ENCODE measurements around the gene USP25. TPM values are rescaled to one million over a fixed set of nuclear protein-coding genes. Genes with fewer than 3 reads are reported as not detected.

The USP25 gene
- total RNA-seq, 4 donors from 2014 or later, result 32.3 to 44.3 (median 33.4) TPM

GRCh38 chr21:15748586-15748985, 18.8 kb downstream of the USP25 start:
- Histone ChIP-seq H3K27ac (no peak overlapping the region), H3K4me3 (no peak overlapping the region), H3K4me1 (peaks cover 29% of the 10 kb centered on the region), H3K36me3 (no peaks in the 10 kb centered on the region), H3K27me3 (no peaks in the 10 kb centered on the region), H3K9me3 (no peaks in the 10 kb centered on the region)
- TF ChIP-seq EP300 (IDR thresholded peaks at IDR 0.05), result no peak
- no peak for TF ChIP-seq POLR2A (IDR thresholded peaks at IDR 0.05)
- TF ChIP-seq CTCF (IDR thresholded peaks at IDR 0.05), result no peak
- no peak for TF ChIP-seq POLR2AphosphoS5 (IDR thresholded peaks at IDR 0.05)
- no peak for DNase-seq (ENCODE audit: low spot score in 2 of 2)
- 93% methylated on average over 1 of the region's 1 CpG for WGBS

- WGBS, result 72% methylated on average over 5 of the region's 5 CpGs
- no peak for TF ChIP-seq EP300 (IDR thresholded peaks at IDR 0.05)
- TF ChIP-seq CTCF (IDR thresholded peaks at IDR 0.05), result no peak
- TF ChIP-seq POLR2AphosphoS5 (IDR thresholded peaks at IDR 0.05), result no peak
- no peak for TF ChIP-seq POLR2A (IDR thresholded peaks at IDR 0.05)
- no peak for DNase-seq (ENCODE audit: low spot score in 2 of 2)
- Histone ChIP-seq H3K27me3 (no peaks in the 10 kb centered on the region), H3K36me3 (no peaks in the 10 kb centered on the region), H3K4me3 (no peak overlapping the region), H3K27ac (no peak overlapping the region), H3K4me1 (peaks cover 24% of the 10 kb centered on the region), H3K9me3 (no peaks in the 10 kb centered on the region)
Measured at GRCh38 chr21:15749082-15749860, 19.5 kb downstream of the USP25 start.

GRCh38 chr21:15749861-15750159, 20.0 kb downstream of the USP25 start:
- Histone ChIP-seq H3K36me3 (no peaks in the 10 kb centered on the region), H3K27ac (no peak overlapping the region), H3K9me3 (no peaks in the 10 kb centered on the region), H3K27me3 (no peaks in the 10 kb centered on the region), H3K4me1 (peaks cover 29% of the 10 kb centered on the region), H3K4me3 (no peak overlapping the region)
- no peak for TF ChIP-seq EP300 (IDR thresholded peaks at IDR 0.05)
- TF ChIP-seq POLR2A (IDR thresholded peaks at IDR 0.05), result no peak
- no peak for TF ChIP-seq CTCF (IDR thresholded peaks at IDR 0.05)
- no peak for TF ChIP-seq POLR2AphosphoS5 (IDR thresholded peaks at IDR 0.05)
- DNase-seq (ENCODE audit: low spot score in 2 of 2), result no peak
- WGBS, result 68% methylated on average over 2 of the region's 2 CpGs

GRCh38 chr21:15751037-15751436, 21.3 kb downstream of the USP25 start:
- no peaks in the 10 kb centered on the region for H3K9me3 ChIP-seq
- WGBS, result 68% methylated on average over 1 of the region's 1 CpG

GRCh38 chr21:15751546-15751945, 21.8 kb downstream of the USP25 start:
- no peaks in the 10 kb centered on the region for H3K36me3 ChIP-seq
- H3K9me3 ChIP-seq, result no peaks in the 10 kb centered on the region
- DNase-seq (ENCODE audit: low spot score in 2 of 2), result no peak
- no peaks in the 10 kb centered on the region for H3K27me3 ChIP-seq
- TF ChIP-seq EP300 (IDR thresholded peaks at IDR 0.05), result no peak
- no peak for TF ChIP-seq POLR2A (IDR thresholded peaks at IDR 0.05)
- no peak for TF ChIP-seq POLR2AphosphoS5 (IDR thresholded peaks at IDR 0.05)
- no peak for TF ChIP-seq CTCF (IDR thresholded peaks at IDR 0.05)
- no peak overlapping the region for H3K4me3 ChIP-seq
- peaks cover 32% of the 10 kb centered on the region for H3K4me1 ChIP-seq
- H3K27ac ChIP-seq, result no peak overlapping the region

More at GRCh38 chr21:15751037-15751436, 21.3 kb downstream of the USP25 start:
- TF ChIP-seq CTCF (IDR thresholded peaks at IDR 0.05) (no peak), POLR2AphosphoS5 (IDR thresholded peaks at IDR 0.05) (no peak), EP300 (IDR thresholded peaks at IDR 0.05) (no peak), POLR2A (IDR thresholded peaks at IDR 0.05) (no peak)
- Histone ChIP-seq H3K36me3 (no peaks in the 10 kb centered on the region), H3K27ac (no peak overlapping the region), H3K4me3 (no peak overlapping the region), H3K27me3 (no peaks in the 10 kb centered on the region), H3K4me1 (peaks cover 32% of the 10 kb centered on the region)
- DNase-seq (ENCODE audit: low spot score in 2 of 2), result no peak

All from suprapubic skin (tissue), 4 donors.